Measurements from ENCODE around the gene RUSC2.

GRCh38 chr9:35506359-35506758 lies 16.4 kb downstream of the RUSC2 start:
- TF ChIP-seq EZH2 (IDR thresholded peaks at IDR 0.05; ENCODE audit: borderline replicate concordance, insufficient read depth, low read depth, low read length, poor library complexity, severe bottlenecking) (no peak), CTCF (IDR thresholded peaks at IDR 0.05) (no peak)

Data from B cell (primary cell).